ENCODE measurements around the gene C2orf80.

- TF ChIP-seq POLR2A (IDR thresholded peaks at IDR 0.05) (no peak), CTCF (IDR thresholded peaks at IDR 0.05) (no peak)
These were observed 5.7 kb downstream of the C2orf80 start for GRCh38 chr2:208183972-208184705.
